ENCODE data around the gene MYO18B. TPM values are rescaled to one million over a fixed set of nuclear protein-coding genes. Genes with fewer than 3 reads are reported as not detected.

Gene MYO18B
- total and polyA plus RNA-seq, 2 of the 4 experiments (the other 2 are of a cell fraction), result under 0.01 TPM; not detected in 1

DNA sequence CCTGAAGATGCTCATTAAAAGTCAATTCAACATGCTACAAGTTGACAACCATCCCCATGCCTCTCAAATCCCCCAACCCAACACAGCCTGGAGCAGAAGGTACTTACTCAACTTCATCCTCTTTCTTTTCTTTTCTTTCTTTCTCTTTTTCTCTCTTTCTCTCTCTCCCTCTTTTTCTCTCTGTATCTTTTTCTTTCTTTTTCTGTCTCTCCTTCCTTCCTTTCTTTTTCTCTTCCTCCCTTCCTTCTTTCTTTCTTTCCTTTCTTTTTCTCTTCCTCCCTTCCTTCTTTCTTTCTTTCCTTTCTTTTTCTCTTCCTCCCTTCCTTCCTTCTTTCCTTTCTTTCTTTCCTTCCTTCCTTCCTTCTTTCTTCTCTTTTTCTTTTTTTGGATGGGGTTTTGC lies 291.6 kb downstream of the MYO18B start:
- Histone ChIP-seq H3K27ac (ENCODE audit: insufficient read depth, low read length) (no peak overlapping the region), H3K4ac (ENCODE audit: low read depth, low read length) (no peak overlapping the region), H2BK15ac (ENCODE audit: low read depth, low read length) (no peak overlapping the region), H2AK5ac (ENCODE audit: low read depth, low read length) (no peak overlapping the region), H2BK120ac (ENCODE audit: low read depth, low read length) (no peak overlapping the region), H3K27me3 (ENCODE audit: control insufficient read depth, insufficient read depth, low read length) (no peaks in the 10 kb centered on the region), H4K91ac (ENCODE audit: insufficient read depth, low read depth, low read length) (no peak overlapping the region), H4K5ac (ENCODE audit: low read depth, low read length) (no peak overlapping the region), H3K9ac (ENCODE audit: low read depth, low read length) (no peak overlapping the region), H4K8ac (ENCODE audit: low read depth in 2 of 2, low read length in 2 of 2) (no peak overlapping the region), H3K14ac (replicated peaks; ENCODE audit: low read depth, low read length) (no peak overlapping the region), H3K4me2 (ENCODE audit: low read depth, low read length) (no peak overlapping the region), H4K20me1 (ENCODE audit: insufficient read depth, low read length) (no peaks in the 10 kb centered on the region), H3K9me3 (ENCODE audit: control insufficient read depth, insufficient read depth, low read length) (peaks cover 40% of the 10 kb centered on the region), H3K36me3 (ENCODE audit: control insufficient read depth, insufficient read depth, low read length) (no peaks in the 10 kb centered on the region), H3K79me1 (ENCODE audit: low read depth in 1 of 2, low read length in 2 of 2) (no peaks in the 10 kb centered on the region), H2AK9ac (replicated peaks; ENCODE audit: low read depth, low read length, poor library complexity) (no peak overlapping the region), H3K4me3 (ENCODE audit: insufficient read depth, low read depth, low read length) (no peak overlapping the region), H3K23ac (ENCODE audit: low read depth, low read length) (no peak overlapping the region), H3K9me1 (ENCODE audit: insufficient read depth, low read length) (no peaks in the 10 kb centered on the region), H3K18ac (ENCODE audit: low read depth, low read length) (no peak overlapping the region), H3K56ac (ENCODE audit: extremely low read depth, insufficient read depth, low read length) (no peak overlapping the region), H2BK20ac (ENCODE audit: low read depth, low read length) (no peak overlapping the region), H2AFZ (replicated peaks; ENCODE audit: low read length, poor library complexity) (no peak overlapping the region), H2BK5ac (ENCODE audit: low read depth, low read length, poor library complexity, severe bottlenecking) (no peak overlapping the region), H3K4me1 (ENCODE audit: control insufficient read depth, insufficient read depth, low read length) (no peaks in the 10 kb centered on the region)
- no peak for DNase-seq
- ChIA-PET POLR2A (ENCODE audit: unreplicated experiment) (no interaction called here), CTCF (no interaction called here)
- ATAC-seq (ENCODE audit: low read depth), result no peak
- TF ChIP-seq SMC3 (IDR thresholded peaks at IDR 0.05; ENCODE audit: low read depth, low read length), result no peak
- TF ChIP-seq MXI1 (IDR thresholded peaks at IDR 0.05; ENCODE audit: borderline replicate concordance, low read depth, low read length), result no peak
- no peak for TF ChIP-seq RCOR1 (IDR thresholded peaks at IDR 0.05; ENCODE audit: insufficient replicate concordance, low read length)
- TF ChIP-seq FOS (IDR thresholded peaks at IDR 0.05; ENCODE audit: low read depth, low read length), result no peak
- TF ChIP-seq, protein P1, sequence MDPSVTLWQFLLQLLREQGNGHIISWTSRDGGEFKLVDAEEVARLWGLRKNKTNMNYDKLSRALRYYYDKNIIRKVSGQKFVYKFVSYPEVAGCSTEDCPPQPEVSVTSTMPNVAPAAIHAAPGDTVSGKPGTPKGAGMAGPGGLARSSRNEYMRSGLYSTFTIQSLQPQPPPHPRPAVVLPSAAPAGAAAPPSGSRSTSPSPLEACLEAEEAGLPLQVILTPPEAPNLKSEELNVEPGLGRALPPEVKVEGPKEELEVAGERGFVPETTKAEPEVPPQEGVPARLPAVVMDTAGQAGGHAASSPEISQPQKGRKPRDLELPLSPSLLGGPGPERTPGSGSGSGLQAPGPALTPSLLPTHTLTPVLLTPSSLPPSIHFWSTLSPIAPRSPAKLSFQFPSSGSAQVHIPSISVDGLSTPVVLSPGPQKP (IDR thresholded peaks at IDR 0.05; ENCODE audit: borderline replicate concordance, low read depth, low read length), result no peak
- no peak for TF ChIP-seq RFX5 (IDR thresholded peaks at IDR 0.05; ENCODE audit: low read depth, low read length)
- no peak for TF ChIP-seq POLR2A (IDR thresholded peaks at IDR 0.05; ENCODE audit: low read depth, low read length)
- TF ChIP-seq MAFK (IDR thresholded peaks at IDR 0.05; ENCODE audit: low read depth, low read length), result no peak
- TF ChIP-seq BHLHE40 (IDR thresholded peaks at IDR 0.05; ENCODE audit: low read depth, low read length), result no peak
- TF ChIP-seq RAD21 (IDR thresholded peaks at IDR 0.05; ENCODE audit: low read length), result no peak
- TF ChIP-seq CHD1 (IDR thresholded peaks at IDR 0.05; ENCODE audit: low read depth, low read length), result no peak
- no peak for TF ChIP-seq MAZ (IDR thresholded peaks at IDR 0.05; ENCODE audit: borderline replicate concordance, low read depth, low read length)
- TF ChIP-seq, protein P2, sequence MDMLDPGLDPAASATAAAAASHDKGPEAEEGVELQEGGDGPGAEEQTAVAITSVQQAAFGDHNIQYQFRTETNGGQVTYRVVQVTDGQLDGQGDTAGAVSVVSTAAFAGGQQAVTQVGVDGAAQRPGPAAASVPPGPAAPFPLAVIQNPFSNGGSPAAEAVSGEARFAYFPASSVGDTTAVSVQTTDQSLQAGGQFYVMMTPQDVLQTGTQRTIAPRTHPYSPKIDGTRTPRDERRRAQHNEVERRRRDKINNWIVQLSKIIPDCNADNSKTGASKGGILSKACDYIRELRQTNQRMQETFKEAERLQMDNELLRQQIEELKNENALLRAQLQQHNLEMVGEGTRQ (IDR thresholded peaks at IDR 0.05; ENCODE audit: low read depth, low read length), result no peak
- TF ChIP-seq, protein P3, sequence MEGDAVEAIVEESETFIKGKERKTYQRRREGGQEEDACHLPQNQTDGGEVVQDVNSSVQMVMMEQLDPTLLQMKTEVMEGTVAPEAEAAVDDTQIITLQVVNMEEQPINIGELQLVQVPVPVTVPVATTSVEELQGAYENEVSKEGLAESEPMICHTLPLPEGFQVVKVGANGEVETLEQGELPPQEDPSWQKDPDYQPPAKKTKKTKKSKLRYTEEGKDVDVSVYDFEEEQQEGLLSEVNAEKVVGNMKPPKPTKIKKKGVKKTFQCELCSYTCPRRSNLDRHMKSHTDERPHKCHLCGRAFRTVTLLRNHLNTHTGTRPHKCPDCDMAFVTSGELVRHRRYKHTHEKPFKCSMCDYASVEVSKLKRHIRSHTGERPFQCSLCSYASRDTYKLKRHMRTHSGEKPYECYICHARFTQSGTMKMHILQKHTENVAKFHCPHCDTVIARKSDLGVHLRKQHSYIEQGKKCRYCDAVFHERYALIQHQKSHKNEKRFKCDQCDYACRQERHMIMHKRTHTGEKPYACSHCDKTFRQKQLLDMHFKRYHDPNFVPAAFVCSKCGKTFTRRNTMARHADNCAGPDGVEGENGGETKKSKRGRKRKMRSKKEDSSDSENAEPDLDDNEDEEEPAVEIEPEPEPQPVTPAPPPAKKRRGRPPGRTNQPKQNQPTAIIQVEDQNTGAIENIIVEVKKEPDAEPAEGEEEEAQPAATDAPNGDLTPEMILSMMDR (conservative IDR thresholded peaks at IDR 0.05; ENCODE audit: low read depth, low read length), result no peak
- no peak for TF ChIP-seq CEBPB (IDR thresholded peaks at IDR 0.05; ENCODE audit: low read depth, low read length)
- no peak for TF ChIP-seq NFE2L2 (IDR thresholded peaks at IDR 0.05; ENCODE audit: low read depth, low read length)
- in situ Hi-C loops (cut with MboI; ENCODE audit: low sequenced_read_pairs) (no loop called here), intact Hi-C loops (cut with micrococcal nuclease) (no loop called here), dilution Hi-C loops (cut with HindIII; ENCODE audit: low sequenced_read_pairs, unreplicated experiment) (no loop called here)
- no TSS peak for BruUV-seq (replicated peaks)
